Gastroesophageal sphincter (tissue), 3 donors: Measurements from ENCODE around the gene SIT1.

Experiments
- EP300 ChIP-seq: sonication (generic); formaldehyde crosslinking; IDR thresholded peaks from one replicate; pipeline ENCODE4 v1.6.1; 2017; ENCODE audit warnings: antibody characterized with exemption, mild to moderate bottlenecking
- POLR2AphosphoS5 ChIP-seq: sonication (generic); formaldehyde crosslinking; IDR thresholded peaks from one replicate; pipeline ENCODE4 v1.6.1; 2017; ENCODE audit warnings: antibody characterized with exemption
- TF ChIP-seq, protein P1 (sequence below), 4 experiments: fragments of 200-600 bp in 2 of 4; fragments of 450-650 bp in 2 of 4; sonication (generic) in 1 of 4; IDR thresholded peaks; one replicate each; pipeline ENCODE4 v1.5.1; 2017 to 2019; ENCODE audit warnings: antibody characterized with exemption in 4 of 4, mild to moderate bottlenecking in 2 of 4, moderate library complexity in 2 of 4

- TF ChIP-seq, protein P1, sequence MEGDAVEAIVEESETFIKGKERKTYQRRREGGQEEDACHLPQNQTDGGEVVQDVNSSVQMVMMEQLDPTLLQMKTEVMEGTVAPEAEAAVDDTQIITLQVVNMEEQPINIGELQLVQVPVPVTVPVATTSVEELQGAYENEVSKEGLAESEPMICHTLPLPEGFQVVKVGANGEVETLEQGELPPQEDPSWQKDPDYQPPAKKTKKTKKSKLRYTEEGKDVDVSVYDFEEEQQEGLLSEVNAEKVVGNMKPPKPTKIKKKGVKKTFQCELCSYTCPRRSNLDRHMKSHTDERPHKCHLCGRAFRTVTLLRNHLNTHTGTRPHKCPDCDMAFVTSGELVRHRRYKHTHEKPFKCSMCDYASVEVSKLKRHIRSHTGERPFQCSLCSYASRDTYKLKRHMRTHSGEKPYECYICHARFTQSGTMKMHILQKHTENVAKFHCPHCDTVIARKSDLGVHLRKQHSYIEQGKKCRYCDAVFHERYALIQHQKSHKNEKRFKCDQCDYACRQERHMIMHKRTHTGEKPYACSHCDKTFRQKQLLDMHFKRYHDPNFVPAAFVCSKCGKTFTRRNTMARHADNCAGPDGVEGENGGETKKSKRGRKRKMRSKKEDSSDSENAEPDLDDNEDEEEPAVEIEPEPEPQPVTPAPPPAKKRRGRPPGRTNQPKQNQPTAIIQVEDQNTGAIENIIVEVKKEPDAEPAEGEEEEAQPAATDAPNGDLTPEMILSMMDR (IDR thresholded peaks at IDR 0.05) = no peak
- TF ChIP-seq POLR2AphosphoS5 (no peak), EP300 (no peak)
These were observed 41.5 kb downstream of the SIT1 start for GRCh38 chr9:35609001-35609819.
